Tongue (tissue), 2 donors: Measurements from ENCODE around the gene TAT. TPM values are rescaled to one million over a fixed set of nuclear protein-coding genes. Genes with fewer than 3 reads are reported as not detected.
"Not testable (repeated sequence)": the region's sequence is repeated elsewhere in the genome, so short reads cannot be mapped to it uniquely, and the experiment has no call there.

Experiments
- DNase-seq: peaks from one replicate; pipeline ENCODE4 v3.0.0-alpha.2; 2015
- total RNA-seq: library from RNA; depleted of rRNA; stranded (reverse); fragments of >200 nt; gene quantifications from one replicate; pipeline ENCODE4 v1.2.3, GENCODE V29; 2014

Gene TAT
- total RNA-seq, 1 donor from 2014 or later, result not detected

- no peak for DNase-seq
Observed at GRCh38 chr16:71584543-71585317, 7.8 kb upstream of the TAT start.

DNA sequence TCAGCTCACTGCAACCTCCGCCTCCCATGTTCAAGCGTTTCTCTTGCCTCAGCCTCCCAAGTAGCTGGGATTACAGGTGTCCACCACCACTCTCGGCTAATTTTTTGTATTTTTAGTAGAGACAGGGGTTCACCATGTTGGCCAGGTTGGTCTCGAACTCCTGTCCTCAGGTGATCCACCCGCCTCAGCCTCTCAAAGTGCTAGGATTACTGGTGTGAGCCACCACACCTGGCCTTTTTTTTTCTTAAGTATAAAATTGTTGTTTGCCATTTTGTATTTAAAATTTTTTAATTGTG, 5.6 kb upstream of the TAT start:
- DNase-seq, result not testable (repeated sequence)

DNA sequence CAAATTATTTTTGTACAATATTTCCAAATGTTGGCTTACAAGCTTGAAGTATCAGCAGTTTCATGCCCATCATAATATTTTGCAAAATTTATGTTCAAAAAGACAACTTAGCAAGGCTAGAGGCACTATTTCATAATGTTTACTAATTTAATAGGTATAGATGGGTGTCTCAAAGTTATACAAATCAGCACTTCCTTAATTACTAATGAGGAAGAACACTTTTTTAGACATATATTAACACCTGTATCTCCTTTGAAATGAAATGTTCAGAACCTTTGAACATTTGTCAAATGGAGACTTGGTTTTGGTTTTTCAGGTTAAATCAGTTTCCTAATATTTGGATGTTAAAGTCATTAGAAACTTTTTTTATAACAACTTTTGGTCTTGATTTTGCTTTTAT, 2.2 kb downstream of the TAT start:
- no peak for DNase-seq

DNA sequence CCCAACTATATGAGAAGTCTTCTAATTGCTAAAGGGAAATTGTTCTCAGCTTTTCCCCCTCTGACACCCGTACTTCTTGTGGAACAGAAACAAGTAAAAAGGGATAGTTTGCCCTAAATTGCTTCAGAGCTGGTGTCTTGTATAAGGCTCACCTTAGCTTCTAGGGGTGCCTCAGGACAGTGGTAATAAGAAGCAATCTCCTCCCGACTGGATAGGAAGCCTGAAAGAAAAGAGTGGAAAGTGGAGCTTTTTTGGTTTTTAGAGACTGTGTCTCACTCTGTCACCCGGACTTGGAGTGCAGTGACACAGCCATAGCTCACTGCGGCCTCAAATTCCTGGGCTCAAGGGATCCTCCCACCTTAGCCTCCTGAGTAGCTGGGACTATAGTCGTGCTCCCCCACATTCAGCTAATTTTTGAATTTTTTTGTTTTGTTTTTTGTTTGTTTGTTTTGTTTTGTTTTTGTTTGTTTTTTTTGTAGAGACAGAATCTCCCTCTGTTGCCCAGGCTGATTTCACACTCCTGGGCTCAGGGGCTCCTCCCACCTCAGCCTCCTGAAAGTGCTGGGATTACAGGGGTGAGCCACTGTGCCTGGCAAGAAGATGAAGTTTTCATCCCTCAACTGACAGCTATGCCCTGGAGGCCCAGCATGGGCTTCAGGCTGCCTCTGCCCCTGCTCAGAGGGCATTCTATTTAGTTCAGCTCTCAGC, 3.4 kb downstream of the TAT start:
- DNase-seq, result no peak

GRCh38 chr16:71572497-71573116, 4.3 kb downstream of the TAT start:
- DNase-seq, result no peak

DNA sequence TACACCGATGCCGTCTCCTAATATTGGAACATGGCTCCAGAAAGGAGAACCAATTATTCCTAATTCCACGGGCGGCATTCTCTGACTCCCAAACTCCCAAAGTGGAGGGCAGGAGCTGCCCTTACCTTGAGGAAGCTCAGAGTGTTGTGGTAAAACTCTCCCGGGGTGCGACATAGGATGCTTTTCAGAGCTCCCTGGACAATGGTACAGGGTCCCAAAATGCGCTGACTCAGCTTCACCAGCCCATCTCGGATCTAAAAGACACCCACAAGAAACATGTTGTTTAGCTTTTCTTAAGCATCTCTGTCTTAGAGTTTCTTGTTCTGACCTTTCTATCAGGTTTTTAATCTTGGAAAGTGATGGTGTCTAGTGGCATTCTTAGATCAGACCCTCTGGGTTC, 6.7 kb downstream of the TAT start:
- no peak for DNase-seq

DNA sequence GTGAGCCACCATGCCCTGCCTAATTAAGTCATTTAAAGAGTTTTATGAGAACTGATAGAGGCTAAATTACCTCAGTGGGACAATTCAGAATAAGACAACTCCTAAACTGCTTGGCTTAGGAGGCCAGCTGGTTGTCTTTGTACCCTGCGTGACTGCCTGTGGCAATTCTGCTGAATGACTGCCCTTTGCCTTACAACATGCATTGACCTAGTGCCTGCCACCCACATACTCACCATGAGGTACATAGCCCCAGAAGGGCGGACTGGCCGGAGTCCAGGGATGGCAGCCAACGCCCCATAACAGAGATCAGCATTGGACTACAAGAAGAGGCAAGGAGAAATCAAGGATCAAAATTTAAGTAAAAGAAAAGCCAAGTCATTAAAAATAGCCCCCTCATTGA, 7.3 kb downstream of the TAT start:
- no peak for DNase-seq

- no peak for DNase-seq
Observed at GRCh38 chr16:71568551-71568950, 8.3 kb downstream of the TAT start.

DNA sequence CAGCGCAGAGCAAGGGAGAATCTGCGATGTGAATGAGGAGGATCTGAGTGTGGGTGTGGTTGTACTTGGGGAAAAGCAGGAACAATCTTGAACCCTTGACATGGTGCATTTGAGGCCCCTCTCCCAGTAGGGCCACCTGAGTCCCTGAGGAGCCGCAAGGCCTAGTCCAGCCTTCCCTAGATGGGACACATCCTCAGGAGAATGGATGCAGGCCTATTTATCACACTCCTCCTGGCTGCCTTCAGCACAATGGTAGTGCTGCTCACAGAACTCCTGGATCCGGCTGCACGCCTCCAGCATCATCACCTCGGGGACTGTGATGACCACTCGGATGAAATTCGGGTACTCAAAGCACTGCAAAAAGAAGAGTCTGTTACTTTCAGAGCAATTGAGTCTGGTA, 9.0 kb downstream of the TAT start:
- DNase-seq, result no peak

- no peak for DNase-seq
Observed at GRCh38 chr16:71565812-71566700, 10.8 kb downstream of the TAT start.

DNA sequence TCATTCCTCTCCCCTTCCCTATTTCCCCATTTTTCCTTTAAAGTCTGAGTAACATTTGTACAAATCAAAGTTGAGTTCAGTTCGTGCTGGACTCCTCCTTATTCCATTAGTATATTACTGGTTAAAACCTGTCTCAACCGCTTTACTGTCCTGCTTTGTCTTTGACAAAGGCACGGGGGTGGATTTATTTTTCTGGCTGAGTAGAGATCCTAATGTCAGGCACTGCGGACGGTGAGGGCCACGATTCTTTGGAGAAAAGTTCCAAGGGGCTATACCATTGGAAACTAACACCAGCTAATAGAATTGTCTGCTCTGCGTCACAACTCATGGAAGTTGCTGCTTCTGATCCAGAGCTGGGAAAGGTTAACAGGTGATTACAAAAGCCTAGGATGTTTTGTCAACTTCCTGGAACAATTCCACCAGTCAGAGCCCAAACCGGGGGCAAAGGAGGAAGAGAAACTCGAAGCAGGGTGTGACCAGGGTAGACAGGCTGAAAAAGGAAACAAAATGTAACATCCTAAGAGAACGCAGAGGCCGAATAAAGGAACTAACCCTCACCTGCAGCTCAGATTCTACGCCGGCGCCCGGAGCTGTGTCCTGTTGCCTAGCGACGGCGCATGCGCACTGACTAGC, 12.4 kb downstream of the TAT start:
- DNase-seq, result no peak

- no peak for DNase-seq
Observed at GRCh38 chr16:71562552-71562951, 14.3 kb downstream of the TAT start.

- DNase-seq, result not testable (repeated sequence)
Observed at GRCh38 chr16:71561886-71562285, 15.0 kb downstream of the TAT start.

DNA sequence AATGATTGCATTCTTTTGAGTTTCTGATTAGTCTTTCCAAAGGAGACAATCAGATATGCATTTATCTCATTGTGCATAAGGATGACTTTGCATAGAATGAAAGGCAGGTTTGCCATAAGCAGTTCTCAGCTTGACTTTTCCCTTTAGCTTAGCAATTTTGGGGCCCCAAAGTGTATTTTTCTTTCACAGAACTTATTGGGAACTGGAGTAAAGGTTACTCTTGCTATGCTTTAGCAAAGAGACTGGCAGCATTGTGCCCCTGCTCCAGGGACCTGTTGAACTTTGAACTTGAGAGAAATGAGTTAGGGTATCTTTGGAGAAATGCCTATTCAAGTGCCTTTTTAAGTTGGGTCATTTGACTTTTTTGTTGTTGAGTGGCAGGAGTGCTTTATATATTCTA, 17.0 kb downstream of the TAT start:
- DNase-seq, result no peak

- no peak for DNase-seq
Observed at GRCh38 chr16:71557954-71558582, 18.8 kb downstream of the TAT start.

GRCh38 chr16:71557299-71557698, 19.6 kb downstream of the TAT start:
- DNase-seq, result no peak

- DNase-seq, result no peak
Observed at GRCh38 chr16:71555230-71555891, 21.5 kb downstream of the TAT start.

GRCh38 chr16:71552698-71553503, 24.0 kb downstream of the TAT start:
- no peak for DNase-seq

GRCh38 chr16:71547168-71547567, 29.7 kb downstream of the TAT start:
- DNase-seq, result no peak

DNA sequence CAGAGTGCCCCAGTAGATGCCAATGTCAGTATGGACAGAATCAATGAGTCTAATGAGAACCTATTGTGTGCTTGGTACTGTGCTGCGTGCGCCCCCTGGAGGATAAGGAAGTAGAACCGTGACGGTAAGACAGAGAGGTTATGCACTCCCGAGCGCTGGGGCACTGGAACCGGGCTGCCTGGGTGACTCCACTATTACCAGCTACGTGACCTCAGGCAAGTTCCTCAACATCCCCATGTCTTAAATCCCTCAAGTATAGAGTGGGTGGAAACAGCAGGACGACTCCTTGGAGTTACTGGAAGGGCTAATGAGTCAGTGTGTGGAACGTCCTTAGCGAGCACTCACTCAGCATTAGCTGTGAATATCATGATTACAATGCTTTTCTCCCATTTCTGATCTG, 34.5 kb downstream of the TAT start:
- peak; percentile 18 for DNase-seq
